Choroid plexus epithelial cell (primary cell): ENCODE results near the gene NAGA.
"Not testable (repeated sequence)": the region's sequence is repeated elsewhere in the genome, so short reads cannot be mapped to it uniquely, and the experiment has no call there.

Experiments
- DNase-seq: peaks from one replicate; pipeline ENCODE4 v3.0.0-alpha.2; 2010; ENCODE audit warnings: low read depth
- H3K4me3 ChIP-seq: 2 replicates; pipeline ENCODE4 v1.5.1; 2011; ENCODE audit warnings: low read depth, mild to moderate bottlenecking, control low read depth, low read length, moderate library complexity
- CTCF ChIP-seq: conservative IDR thresholded peaks from 2 replicates; pipeline ENCODE4 v1.5.1; 2011; ENCODE audit warnings: low read depth, mild to moderate bottlenecking, control low read depth, inconsistent platforms, low read length, moderate library complexity

NAGA gene

GRCh38 chr22:42070517-42071422 lies at the start of gene NAGA:
Gene NAGA (minus strand): TSS chr22:42070812. CDS start chr22:42070297, 515 bp downstream.
- H3K4me3 ChIP-seq, result peak within 1 kb of the TSS; percentile 71
- TF ChIP-seq CTCF, result no peak
- DNase-seq, result peak; percentile 97

- no peak overlapping the region for H3K4me3 ChIP-seq
- DNase-seq, result peak; percentile 38
These were observed 46.3 kb upstream of the NAGA start for GRCh38 chr22:42116848-42117424.

GRCh38 chr22:42115420-42115830 lies 44.8 kb upstream of the NAGA start:
- H3K4me3 ChIP-seq, DNase-seq: not testable (repeated sequence)

More at GRCh38 chr22:42116848-42117424, 46.3 kb upstream of the NAGA start:
- no peak for TF ChIP-seq CTCF

- peak; percentile 39 for DNase-seq
- TF ChIP-seq CTCF, result peak; percentile 55
- no peak overlapping the region for H3K4me3 ChIP-seq
These were observed 44.1 kb upstream of the NAGA start for GRCh38 chr22:42114721-42115120.

GRCh38 chr22:42112793-42113192 lies 42.2 kb upstream of the NAGA start:
- peak; percentile 38 for DNase-seq
- peak; percentile 45 for TF ChIP-seq CTCF

GRCh38 chr22:42111798-42112197 lies 41.2 kb upstream of the NAGA start:
- no peak for TF ChIP-seq CTCF
- DNase-seq, result no peak
- H3K4me3 ChIP-seq, result no peak overlapping the region

More at GRCh38 chr22:42112793-42113192, 42.2 kb upstream of the NAGA start:
- H3K4me3 ChIP-seq, result not testable (repeated sequence)

GRCh38 chr22:42108848-42109247 lies 38.2 kb upstream of the NAGA start:
- no peak for TF ChIP-seq CTCF
- DNase-seq, result no peak

GRCh38 chr22:42104332-42104860 lies 33.8 kb upstream of the NAGA start:
- not testable (repeated sequence) for H3K4me3 ChIP-seq, DNase-seq

More at GRCh38 chr22:42108848-42109247, 38.2 kb upstream of the NAGA start:
- no peak overlapping the region for H3K4me3 ChIP-seq
